ENCODE data around the gene PLCL1.

DNA sequence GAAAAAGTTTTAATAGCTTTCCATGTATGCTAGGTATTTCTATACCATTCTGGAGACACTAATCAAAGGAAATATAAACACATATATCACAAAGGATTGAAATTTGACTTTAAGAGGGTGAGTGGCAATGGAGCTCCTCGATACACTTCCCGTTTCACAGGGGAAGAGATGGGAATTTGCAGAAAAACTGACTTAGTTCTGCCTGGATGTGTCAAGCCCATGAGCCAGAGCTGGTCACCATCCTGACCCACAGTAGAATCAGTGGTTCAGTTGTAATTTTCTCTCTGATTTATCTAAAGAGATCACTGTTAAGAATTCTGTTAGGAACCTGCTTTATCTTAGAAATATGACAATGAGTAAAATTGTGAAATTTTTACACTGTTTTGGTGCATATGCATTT lies 34.2 kb downstream of the PLCL1 start:
- TF ChIP-seq, protein P1, sequence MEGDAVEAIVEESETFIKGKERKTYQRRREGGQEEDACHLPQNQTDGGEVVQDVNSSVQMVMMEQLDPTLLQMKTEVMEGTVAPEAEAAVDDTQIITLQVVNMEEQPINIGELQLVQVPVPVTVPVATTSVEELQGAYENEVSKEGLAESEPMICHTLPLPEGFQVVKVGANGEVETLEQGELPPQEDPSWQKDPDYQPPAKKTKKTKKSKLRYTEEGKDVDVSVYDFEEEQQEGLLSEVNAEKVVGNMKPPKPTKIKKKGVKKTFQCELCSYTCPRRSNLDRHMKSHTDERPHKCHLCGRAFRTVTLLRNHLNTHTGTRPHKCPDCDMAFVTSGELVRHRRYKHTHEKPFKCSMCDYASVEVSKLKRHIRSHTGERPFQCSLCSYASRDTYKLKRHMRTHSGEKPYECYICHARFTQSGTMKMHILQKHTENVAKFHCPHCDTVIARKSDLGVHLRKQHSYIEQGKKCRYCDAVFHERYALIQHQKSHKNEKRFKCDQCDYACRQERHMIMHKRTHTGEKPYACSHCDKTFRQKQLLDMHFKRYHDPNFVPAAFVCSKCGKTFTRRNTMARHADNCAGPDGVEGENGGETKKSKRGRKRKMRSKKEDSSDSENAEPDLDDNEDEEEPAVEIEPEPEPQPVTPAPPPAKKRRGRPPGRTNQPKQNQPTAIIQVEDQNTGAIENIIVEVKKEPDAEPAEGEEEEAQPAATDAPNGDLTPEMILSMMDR (IDR thresholded peaks at IDR 0.05): no peak
- no peak for TF ChIP-seq POLR2A (IDR thresholded peaks at IDR 0.05)
- TF ChIP-seq EP300 (IDR thresholded peaks at IDR 0.05): no peak
